Spleen (tissue), 7 donors: ENCODE measurements around the gene LRIG3.

ENCODE experiments used
- POLR2A ChIP-seq, 3 donors: fragments of 450-650 bp; IDR thresholded peaks; one replicate each; pipeline ENCODE4 v1.5.1; 2017; ENCODE audit warnings: antibody characterized with exemption in 3 of 3, mild to moderate bottlenecking in 1 of 3
- TF ChIP-seq, protein P1 (sequence below), 11 experiments: fragments of 200-600 bp in 7 of 11; fragments of 450-650 bp in 4 of 11; sonication (generic) in 4 of 11; IDR thresholded peaks in 8 of 11; conservative IDR thresholded peaks in 3 of 11; 1 replicate in 7 of 11; 2 replicates in 4 of 11; pipeline versions ENCODE4 v1.4.0 to v1.8.0; 2016 to 2021; ENCODE audit warnings: antibody characterized with exemption in 11 of 11, inconsistent platforms in 4 of 11, mild to moderate bottlenecking in 1 of 11
- donor health status: DM: no; HTN: no; CAD: no; lungs with moderate emphysema.
- donor health status: DM: no; HTN: no; CAD: no.
- donor health status: DM: no; HTN: no; CAD: no.

- TF ChIP-seq, protein P1, sequence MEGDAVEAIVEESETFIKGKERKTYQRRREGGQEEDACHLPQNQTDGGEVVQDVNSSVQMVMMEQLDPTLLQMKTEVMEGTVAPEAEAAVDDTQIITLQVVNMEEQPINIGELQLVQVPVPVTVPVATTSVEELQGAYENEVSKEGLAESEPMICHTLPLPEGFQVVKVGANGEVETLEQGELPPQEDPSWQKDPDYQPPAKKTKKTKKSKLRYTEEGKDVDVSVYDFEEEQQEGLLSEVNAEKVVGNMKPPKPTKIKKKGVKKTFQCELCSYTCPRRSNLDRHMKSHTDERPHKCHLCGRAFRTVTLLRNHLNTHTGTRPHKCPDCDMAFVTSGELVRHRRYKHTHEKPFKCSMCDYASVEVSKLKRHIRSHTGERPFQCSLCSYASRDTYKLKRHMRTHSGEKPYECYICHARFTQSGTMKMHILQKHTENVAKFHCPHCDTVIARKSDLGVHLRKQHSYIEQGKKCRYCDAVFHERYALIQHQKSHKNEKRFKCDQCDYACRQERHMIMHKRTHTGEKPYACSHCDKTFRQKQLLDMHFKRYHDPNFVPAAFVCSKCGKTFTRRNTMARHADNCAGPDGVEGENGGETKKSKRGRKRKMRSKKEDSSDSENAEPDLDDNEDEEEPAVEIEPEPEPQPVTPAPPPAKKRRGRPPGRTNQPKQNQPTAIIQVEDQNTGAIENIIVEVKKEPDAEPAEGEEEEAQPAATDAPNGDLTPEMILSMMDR (IDR thresholded peaks at IDR 0.05 in 8 of 11, conservative IDR thresholded peaks at IDR 0.05 in 3 of 11) = no peak
- no peak for TF ChIP-seq POLR2A (IDR thresholded peaks at IDR 0.05)
Measured at GRCh38 chr12:58931518-58931917, 11.2 kb upstream of the LRIG3 start.
